Measurements from ENCODE around the gene LIPC. TPM values are rescaled to one million over a fixed set of nuclear protein-coding genes. Genes with fewer than 3 reads are reported as not detected.

The LIPC gene
- total RNA-seq, 4 donors from 2014 or later, result 0.28 to 0.51 TPM; not detected in 2

GRCh38 chr15:58479941-58480340, 48.1 kb downstream of the LIPC start:
- Histone ChIP-seq H3K36me3 (no peaks in the 10 kb centered on the region), H3K27me3 (no peaks in the 10 kb centered on the region), H3K9me3 (no peaks in the 10 kb centered on the region), H3K4me3 (no peak overlapping the region), H3K27ac (no peak overlapping the region), H3K4me1 (no peaks in the 10 kb centered on the region)
- no peak for DNase-seq
- intact Hi-C loops (cut with DNase I; ENCODE audit: low total_unique reads), result no loop called here
- no peak for TF ChIP-seq POLR2A (IDR thresholded peaks at IDR 0.05)
- TF ChIP-seq, protein P1, sequence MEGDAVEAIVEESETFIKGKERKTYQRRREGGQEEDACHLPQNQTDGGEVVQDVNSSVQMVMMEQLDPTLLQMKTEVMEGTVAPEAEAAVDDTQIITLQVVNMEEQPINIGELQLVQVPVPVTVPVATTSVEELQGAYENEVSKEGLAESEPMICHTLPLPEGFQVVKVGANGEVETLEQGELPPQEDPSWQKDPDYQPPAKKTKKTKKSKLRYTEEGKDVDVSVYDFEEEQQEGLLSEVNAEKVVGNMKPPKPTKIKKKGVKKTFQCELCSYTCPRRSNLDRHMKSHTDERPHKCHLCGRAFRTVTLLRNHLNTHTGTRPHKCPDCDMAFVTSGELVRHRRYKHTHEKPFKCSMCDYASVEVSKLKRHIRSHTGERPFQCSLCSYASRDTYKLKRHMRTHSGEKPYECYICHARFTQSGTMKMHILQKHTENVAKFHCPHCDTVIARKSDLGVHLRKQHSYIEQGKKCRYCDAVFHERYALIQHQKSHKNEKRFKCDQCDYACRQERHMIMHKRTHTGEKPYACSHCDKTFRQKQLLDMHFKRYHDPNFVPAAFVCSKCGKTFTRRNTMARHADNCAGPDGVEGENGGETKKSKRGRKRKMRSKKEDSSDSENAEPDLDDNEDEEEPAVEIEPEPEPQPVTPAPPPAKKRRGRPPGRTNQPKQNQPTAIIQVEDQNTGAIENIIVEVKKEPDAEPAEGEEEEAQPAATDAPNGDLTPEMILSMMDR (IDR thresholded peaks at IDR 0.05), result no peak

- intact Hi-C loops (cut with DNase I; ENCODE audit: low total_unique reads), result no loop called here
These were observed 51.6 kb downstream of the LIPC start for GRCh38 chr15:58483376-58483775.

GRCh38 chr15:58484791-58485600, 53.2 kb downstream of the LIPC start:
- no peak for DNase-seq
- no peaks in the 10 kb centered on the region for H3K4me1 ChIP-seq
- no peak overlapping the region for H3K27ac ChIP-seq
- no peaks in the 10 kb centered on the region for H3K27me3 ChIP-seq
- no peak overlapping the region for H3K4me3 ChIP-seq
- intact Hi-C loops (cut with DNase I; ENCODE audit: low total_unique reads), result no loop called here
- H3K9me3 ChIP-seq, result no peaks in the 10 kb centered on the region
- TF ChIP-seq, protein P1 (IDR thresholded peaks at IDR 0.05), result no peak
- TF ChIP-seq POLR2A (IDR thresholded peaks at IDR 0.05), result no peak
- no peaks in the 10 kb centered on the region for H3K36me3 ChIP-seq

More at GRCh38 chr15:58483376-58483775, 51.6 kb downstream of the LIPC start:
- no peaks in the 10 kb centered on the region for H3K4me1 ChIP-seq
- no peaks in the 10 kb centered on the region for H3K36me3 ChIP-seq
- no peak for DNase-seq
- no peaks in the 10 kb centered on the region for H3K9me3 ChIP-seq
- TF ChIP-seq, protein P1 (IDR thresholded peaks at IDR 0.05), result no peak
- TF ChIP-seq POLR2A (IDR thresholded peaks at IDR 0.05), result no peak
- no peaks in the 10 kb centered on the region for H3K27me3 ChIP-seq
- no peak overlapping the region for H3K4me3 ChIP-seq
- no peak overlapping the region for H3K27ac ChIP-seq

DNA sequence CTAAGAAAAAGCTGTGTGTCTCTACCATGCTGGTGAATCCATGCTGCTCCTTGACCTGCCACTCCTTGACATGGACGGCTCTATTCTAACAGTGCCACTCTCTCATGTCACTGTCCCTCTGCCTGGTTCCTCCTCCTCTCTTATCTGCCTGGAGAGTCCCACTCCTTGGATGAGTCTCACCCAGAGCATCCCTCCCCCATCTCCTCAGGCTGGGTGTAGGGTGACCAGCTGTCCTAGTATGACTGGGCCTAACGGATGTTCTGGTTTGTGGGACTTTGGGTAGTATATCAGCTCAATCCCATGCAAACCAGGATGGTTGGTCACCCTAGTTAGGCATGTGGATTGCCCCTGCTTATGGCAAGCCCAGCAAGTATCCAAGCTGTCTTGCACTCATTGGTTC, 54.3 kb downstream of the LIPC start:
- H3K4me1 ChIP-seq, result no peaks in the 10 kb centered on the region
- intact Hi-C loops (cut with DNase I; ENCODE audit: low total_unique reads), result no loop called here
- H3K36me3 ChIP-seq, result no peaks in the 10 kb centered on the region
- no peaks in the 10 kb centered on the region for H3K27me3 ChIP-seq
- no peak overlapping the region for H3K4me3 ChIP-seq
- no peak overlapping the region for H3K27ac ChIP-seq
- no peak for DNase-seq
- TF ChIP-seq POLR2A (IDR thresholded peaks at IDR 0.05), result no peak
- TF ChIP-seq, protein P1 (IDR thresholded peaks at IDR 0.05), result no peak
- H3K9me3 ChIP-seq, result no peaks in the 10 kb centered on the region

DNA sequence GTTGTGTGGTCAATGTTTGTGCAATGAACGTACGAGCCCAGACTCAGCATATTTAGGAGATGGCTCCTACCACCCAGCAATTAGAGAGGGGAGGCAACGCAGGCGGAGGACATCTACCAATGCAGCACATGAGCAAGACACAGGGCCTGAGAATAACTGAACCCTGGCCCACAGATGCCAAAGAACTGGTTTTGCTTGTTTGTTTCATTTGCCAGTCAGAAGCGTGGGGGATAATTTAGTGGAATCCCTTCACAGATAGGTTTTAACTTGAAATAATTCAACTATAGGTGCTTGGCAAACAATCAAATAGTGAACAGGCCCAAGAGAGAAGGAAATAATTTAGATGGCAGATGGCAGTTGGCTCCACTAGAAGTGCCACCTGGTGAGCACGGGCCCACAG, 54.8 kb downstream of the LIPC start:
- H3K4me1 ChIP-seq, result no peaks in the 10 kb centered on the region
- no peak for TF ChIP-seq POLR2A (IDR thresholded peaks at IDR 0.05)
- TF ChIP-seq, protein P1 (IDR thresholded peaks at IDR 0.05), result no peak
- H3K36me3 ChIP-seq, result no peaks in the 10 kb centered on the region
- no peaks in the 10 kb centered on the region for H3K9me3 ChIP-seq
- intact Hi-C loops (cut with DNase I; ENCODE audit: low total_unique reads), result no loop called here
- H3K27ac ChIP-seq, result no peak overlapping the region
- no peak for DNase-seq
- H3K4me3 ChIP-seq, result no peak overlapping the region
- no peaks in the 10 kb centered on the region for H3K27me3 ChIP-seq
